ENCODE measurements around the gene ENTPD6. TPM values are rescaled to one million over a fixed set of nuclear protein-coding genes. Genes with fewer than 3 reads are reported as not detected.
A peak's percentile ranks its signal among the peaks of the same experiment; 100 is the strongest.

Gene ENTPD6
- polyA plus RNA-seq, 1 donor from 2014 or later: 26.9 TPM

GRCh38 chr20:25211273-25211672 is 15.8 kb downstream of the ENTPD6 start:
- Mint-ChIP-seq H3K9me3 (no peaks in the 10 kb centered on the region), H3K27me3 (no peaks in the 10 kb centered on the region), H3K4me1 (no peaks in the 10 kb centered on the region), H3K27ac (no peak overlapping the region), H3K4me3 (no peak overlapping the region), H3K36me3 (peaks cover 6% of the 10 kb centered on the region)

- Mint-ChIP-seq H3K4me1 (no peaks in the 10 kb centered on the region), H3K36me3 (peaks cover 6% of the 10 kb centered on the region), H3K27ac (no peak overlapping the region), H3K27me3 (no peaks in the 10 kb centered on the region), H3K9me3 (no peaks in the 10 kb centered on the region), H3K4me3 (no peak overlapping the region)
Measured at GRCh38 chr20:25212242-25212641, 16.7 kb downstream of the ENTPD6 start.

DNA sequence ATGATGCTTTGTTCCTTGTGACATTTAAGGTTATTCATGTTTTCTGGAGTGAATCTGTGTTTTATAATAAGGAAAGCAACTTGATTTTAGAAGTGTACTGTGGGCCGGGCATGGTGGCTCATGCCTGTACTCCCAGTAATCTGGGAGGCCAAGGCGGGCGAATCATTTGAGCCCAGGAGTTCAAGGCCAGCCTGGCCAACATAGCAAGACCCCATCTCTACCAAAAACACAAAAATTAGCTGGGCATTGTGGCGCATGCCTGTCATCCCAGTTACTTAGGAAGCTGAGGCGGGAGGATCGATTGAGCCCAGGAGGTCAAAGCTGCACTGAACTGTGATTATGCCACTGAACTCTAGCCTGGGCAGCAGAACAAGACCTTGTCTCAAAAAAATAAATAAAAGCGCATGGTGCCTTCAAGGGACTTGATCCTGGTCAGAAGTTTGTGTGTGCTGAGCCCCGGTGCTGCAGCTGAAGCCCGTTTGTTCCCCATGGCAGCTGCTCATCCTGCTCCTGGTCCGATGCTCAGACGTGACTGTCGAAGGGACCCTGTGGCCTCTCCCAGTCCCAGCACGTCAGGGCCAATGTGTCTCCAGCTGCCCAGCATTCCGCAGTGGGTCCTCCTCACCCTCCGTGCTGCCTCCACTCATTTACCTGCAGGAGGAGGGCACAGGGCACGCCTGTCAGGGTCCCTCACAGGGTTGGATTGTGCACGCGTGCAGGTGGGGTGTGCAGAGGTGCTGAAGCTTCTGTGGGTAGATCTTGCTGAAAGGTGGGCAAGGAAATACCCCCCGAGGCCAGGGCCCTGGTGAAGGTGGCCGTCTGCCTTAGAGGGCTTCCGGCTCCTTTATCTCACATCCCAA is 18.3 kb downstream of the ENTPD6 start:
- H3K36me3 Mint-ChIP-seq: peaks cover 6% of the 10 kb centered on the region
- H3K27ac Mint-ChIP-seq: no peak overlapping the region
- no peak overlapping the region for H3K4me3 Mint-ChIP-seq
- H3K4me1 Mint-ChIP-seq: no peaks in the 10 kb centered on the region
- H3K27me3 Mint-ChIP-seq: no peaks in the 10 kb centered on the region
- no peaks in the 10 kb centered on the region for H3K9me3 Mint-ChIP-seq

DNA sequence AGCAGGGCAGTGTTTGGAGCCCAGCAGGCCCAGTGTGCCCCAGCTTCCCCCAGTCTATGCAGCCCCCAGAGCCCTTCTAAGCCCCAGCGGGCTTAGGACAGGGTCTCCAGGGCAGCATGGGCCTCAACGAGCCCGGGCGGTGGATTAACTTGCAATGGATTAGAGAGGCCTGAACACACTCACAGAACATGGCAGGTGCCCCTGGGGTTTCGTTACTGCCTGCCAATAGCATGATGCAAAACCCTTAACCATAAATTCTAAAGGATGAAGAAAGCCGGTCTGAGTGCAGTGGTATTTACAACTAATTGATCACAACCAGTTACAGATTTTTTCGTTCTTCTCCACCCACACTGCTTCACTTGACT is 18.9 kb downstream of the ENTPD6 start:
- Mint-ChIP-seq H3K9me3 (no peaks in the 10 kb centered on the region), H3K4me1 (peaks cover 0 to 2% (median 0%) of the 10 kb centered on the region in 3 donors), H3K36me3 (peaks cover 6% of the 10 kb centered on the region), H3K4me3 (no peak overlapping the region), H3K27ac (no peak overlapping the region), H3K27me3 (no peaks in the 10 kb centered on the region)

- H3K9me3 Mint-ChIP-seq: no peaks in the 10 kb centered on the region
- peaks cover 0 to 2% (median 0%) of the 10 kb centered on the region in 3 donors for H3K4me1 Mint-ChIP-seq
- no peaks in the 10 kb centered on the region for H3K27me3 Mint-ChIP-seq
- H3K4me3 Mint-ChIP-seq: no peak overlapping the region
- H3K27ac Mint-ChIP-seq: no peak overlapping the region
- H3K36me3 Mint-ChIP-seq: peaks cover 6% of the 10 kb centered on the region
Measured at GRCh38 chr20:25214819-25215218, 19.3 kb downstream of the ENTPD6 start.

DNA sequence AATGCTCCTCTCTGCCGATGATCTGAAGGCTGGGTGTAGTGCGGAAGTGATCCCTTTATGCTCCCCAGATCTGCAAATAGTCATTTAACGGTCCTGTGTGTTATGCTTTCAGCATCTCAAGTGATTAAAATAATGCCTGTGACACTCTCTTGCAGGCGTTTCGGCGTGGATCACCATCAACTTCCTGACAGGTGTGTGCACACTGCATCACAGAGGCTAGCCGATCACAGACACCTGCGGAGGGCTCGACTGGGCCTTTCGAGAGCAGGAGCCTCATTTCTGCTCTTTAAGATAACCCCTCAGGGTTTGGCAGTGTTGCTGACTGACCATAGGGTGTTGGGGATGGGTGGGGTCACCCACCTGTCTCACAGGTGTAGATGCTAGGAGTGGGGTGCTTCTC is 20.0 kb downstream of the ENTPD6 start:
- Mint-ChIP-seq H3K4me3 (no peak overlapping the region), H3K36me3 (peaks cover 6% of the 10 kb centered on the region), H3K27me3 (no peaks in the 10 kb centered on the region), H3K27ac (no peak overlapping the region), H3K4me1 (peaks cover 0 to 2% (median 0%) of the 10 kb centered on the region in 3 donors), H3K9me3 (no peaks in the 10 kb centered on the region)

DNA sequence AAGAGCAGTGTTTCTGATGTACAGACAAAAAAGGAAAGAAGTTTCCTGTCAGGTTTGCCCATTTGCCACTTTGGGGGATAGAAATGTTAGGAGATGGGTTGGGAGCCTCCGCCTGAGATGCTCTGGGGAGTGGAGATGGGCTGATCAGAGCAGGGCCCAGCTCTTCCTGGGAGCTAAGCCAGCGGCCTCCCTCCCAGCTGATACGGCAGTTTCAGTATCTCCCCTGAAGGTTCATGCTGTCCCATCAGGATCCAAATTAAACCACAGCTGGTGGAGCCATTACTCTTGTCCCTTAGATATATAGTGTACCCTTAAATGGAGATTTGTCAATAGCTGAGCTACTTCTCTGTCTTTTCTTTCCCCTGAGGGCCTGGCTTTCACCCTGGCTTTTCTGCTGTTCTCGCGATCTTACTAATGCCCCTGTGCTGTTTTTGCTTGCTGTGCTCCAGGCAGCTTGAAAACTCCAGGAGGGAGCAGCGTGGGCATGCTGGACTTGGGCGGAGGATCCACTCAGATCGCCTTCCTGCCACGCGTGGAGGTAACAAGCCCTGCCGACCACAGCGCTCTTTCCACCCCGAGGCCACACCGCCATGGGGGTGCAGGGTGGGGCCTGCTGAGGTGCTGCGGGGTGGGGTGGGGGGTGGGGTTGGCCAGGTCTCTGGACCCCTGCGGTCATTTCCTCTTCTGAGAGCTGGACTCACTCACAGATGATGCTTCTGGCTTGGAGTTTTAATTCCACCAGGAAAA is 20.9 kb downstream of the ENTPD6 start:
- Mint-ChIP-seq H3K9me3 (no peaks in the 10 kb centered on the region), H3K36me3 (peaks cover 6% of the 10 kb centered on the region), H3K27ac (no peak overlapping the region), H3K4me1 (peaks cover 0 to 2% (median 0%) of the 10 kb centered on the region in 3 donors), H3K27me3 (no peaks in the 10 kb centered on the region), H3K4me3 (no peak overlapping the region)

DNA sequence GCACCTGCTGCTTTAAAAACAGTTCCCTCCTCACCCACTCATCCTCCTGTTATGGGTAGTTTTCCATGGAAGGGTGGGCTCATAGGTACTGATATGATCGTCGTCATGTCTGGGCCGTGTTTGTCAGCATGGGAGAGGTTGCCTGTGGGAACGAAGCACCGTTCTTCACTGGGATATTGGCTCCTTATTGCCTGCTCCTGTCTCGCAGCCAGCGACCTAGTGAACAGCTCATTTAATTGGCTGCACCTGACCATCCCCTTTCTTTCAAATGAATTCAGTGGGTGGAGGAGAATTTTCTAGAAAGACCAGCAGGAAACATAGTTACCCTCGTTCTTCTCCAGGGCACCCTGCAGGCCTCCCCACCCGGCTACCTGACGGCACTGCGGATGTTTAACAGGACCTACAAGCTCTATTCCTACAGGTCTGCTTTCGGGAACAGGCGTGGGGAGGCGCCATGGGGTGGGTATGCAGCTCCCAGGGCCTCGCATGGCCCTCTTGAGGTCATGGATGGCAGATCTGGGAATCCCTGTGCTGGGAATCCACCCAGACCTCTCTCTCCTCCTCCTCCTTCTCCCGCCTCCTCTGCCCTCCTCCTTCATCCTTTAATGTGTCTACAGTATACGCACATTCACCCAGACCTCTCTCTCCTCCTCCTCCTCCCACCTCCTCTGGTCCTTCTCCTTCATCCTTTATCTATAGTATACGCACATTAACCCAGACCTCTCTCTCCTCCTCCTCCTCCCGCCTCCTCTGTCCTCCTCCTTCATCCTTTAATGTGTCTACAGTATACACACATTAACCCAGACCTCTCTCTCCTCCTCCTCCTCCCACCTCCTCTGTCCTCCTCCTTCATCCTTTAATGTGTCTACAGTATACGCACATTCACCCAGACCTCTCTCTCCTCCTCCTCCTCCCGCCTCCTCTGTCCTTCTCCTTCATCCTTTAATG is 21.9 kb downstream of the ENTPD6 start:
- Mint-ChIP-seq H3K36me3 (peaks cover 4% of the 10 kb centered on the region), H3K27me3 (no peaks in the 10 kb centered on the region), H3K27ac (no peak overlapping the region), H3K4me1 (peaks cover 0 to 2% (median 0%) of the 10 kb centered on the region in 3 donors), H3K4me3 (no peak overlapping the region), H3K9me3 (no peaks in the 10 kb centered on the region)

DNA sequence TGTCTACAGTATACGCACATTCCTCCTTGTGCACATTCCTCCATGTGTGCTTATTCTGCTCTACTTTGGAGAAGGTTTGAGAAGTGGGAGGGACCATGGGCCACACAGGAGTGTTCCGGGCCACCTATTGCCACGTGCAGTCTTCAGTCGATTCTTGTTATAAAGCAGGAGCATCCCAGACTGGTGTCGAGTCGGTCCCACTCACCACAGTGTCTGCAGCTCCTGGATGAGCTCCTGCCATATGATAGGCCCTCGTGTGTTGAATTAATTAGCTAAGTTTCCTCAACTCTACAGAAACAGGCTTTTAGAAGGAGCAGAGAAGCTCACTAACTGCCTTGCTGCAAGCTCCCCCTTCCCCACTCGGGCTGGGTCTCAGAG is 22.6 kb downstream of the ENTPD6 start:
- no peaks in the 10 kb centered on the region for H3K27me3 Mint-ChIP-seq
- peaks cover 4% of the 10 kb centered on the region for H3K36me3 Mint-ChIP-seq
- H3K9me3 Mint-ChIP-seq: no peaks in the 10 kb centered on the region
- H3K4me1 Mint-ChIP-seq: peaks cover 0 to 2% (median 0%) of the 10 kb centered on the region in 3 donors
- H3K4me3 Mint-ChIP-seq: peak overlapping the region in 1 of 4 donors; percentile 54
- H3K27ac Mint-ChIP-seq: no peak overlapping the region

- Mint-ChIP-seq H3K9me3 (no peaks in the 10 kb centered on the region), H3K4me3 (peak overlapping the region in 1 of 4 donors; percentile 54), H3K36me3 (peaks cover 4% of the 10 kb centered on the region), H3K4me1 (peaks cover 0 to 3% (median 0%) of the 10 kb centered on the region in 3 donors), H3K27me3 (no peaks in the 10 kb centered on the region), H3K27ac (no peak overlapping the region)
Measured at GRCh38 chr20:25218492-25218891, 23.0 kb downstream of the ENTPD6 start.

DNA sequence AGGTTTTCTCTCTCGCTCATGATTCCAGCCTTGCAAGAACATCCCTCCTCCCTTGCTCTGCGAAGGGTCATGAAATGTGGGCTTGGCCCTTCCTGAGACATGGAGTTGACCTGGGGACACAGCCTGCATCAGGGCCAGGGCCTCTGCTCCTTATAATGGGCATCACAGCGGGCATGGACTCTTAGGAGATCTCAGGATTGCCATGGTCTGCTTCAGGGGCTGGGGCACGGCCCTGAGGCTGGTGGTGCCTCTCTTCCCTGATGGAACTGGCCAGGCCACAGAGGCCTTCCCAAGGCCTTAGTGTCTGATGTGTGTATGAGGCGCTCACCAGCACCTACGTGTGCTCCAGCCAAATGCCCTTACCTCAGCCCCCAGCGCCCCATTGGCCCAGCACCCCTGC is 23.9 kb downstream of the ENTPD6 start:
- H3K27ac Mint-ChIP-seq: no peak overlapping the region
- H3K4me1 Mint-ChIP-seq: peaks cover 0 to 3% (median 0%) of the 10 kb centered on the region in 3 donors
- no peaks in the 10 kb centered on the region for H3K27me3 Mint-ChIP-seq
- no peak overlapping the region for H3K4me3 Mint-ChIP-seq
- H3K9me3 Mint-ChIP-seq: no peaks in the 10 kb centered on the region
- peaks cover 4% of the 10 kb centered on the region for H3K36me3 Mint-ChIP-seq

- H3K36me3 Mint-ChIP-seq: peaks cover 4% of the 10 kb centered on the region
- H3K27ac Mint-ChIP-seq: peak overlapping the region in 1 of 3 donors; percentile 62
- peak overlapping the region in 1 of 4 donors; percentile 27 for H3K4me3 Mint-ChIP-seq
- H3K4me1 Mint-ChIP-seq: peaks cover 0 to 3% (median 0%) of the 10 kb centered on the region in 3 donors
- H3K9me3 Mint-ChIP-seq: no peaks in the 10 kb centered on the region
- H3K27me3 Mint-ChIP-seq: no peaks in the 10 kb centered on the region
Measured at GRCh38 chr20:25220021-25220730, 24.7 kb downstream of the ENTPD6 start.

DNA sequence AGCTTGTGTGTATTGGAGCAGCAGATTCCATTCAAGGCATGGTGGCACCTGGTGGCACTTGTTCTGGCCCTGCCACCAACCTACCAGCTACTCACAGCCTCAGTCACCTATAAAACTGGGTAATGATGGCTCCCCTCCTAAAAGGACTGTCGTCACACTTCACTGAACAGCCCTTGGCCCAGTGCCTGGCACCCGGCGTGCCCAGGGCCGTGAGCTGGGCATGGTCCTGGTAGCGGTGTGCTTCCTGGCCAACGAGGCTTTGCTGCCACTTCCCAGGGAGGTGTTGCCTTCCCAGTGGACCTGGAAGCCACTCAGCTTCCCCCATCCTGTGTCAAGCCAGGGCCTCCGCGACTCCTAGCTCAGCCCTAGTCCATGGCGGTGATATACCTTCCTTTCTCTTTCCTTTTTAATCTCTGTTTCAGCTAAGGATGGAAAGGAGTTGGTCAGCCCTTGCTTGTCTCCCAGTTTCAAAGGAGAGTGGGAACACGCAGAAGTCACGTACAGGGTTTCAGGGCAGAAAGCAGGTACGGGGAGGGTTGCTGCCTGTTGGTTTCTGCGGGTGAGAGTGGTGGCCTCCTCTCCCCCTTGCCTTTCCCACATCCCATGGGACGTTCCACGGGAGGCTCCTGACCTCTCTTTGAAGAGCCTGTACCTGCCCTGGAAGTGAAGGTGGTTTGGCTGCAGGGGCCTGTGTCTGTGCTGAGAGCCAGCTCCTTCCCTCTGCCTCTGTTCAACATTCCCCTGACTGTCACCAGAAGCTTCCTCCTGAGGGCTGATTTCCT is 25.5 kb downstream of the ENTPD6 start:
- Mint-ChIP-seq H3K36me3 (peaks cover 2% of the 10 kb centered on the region), H3K9me3 (no peaks in the 10 kb centered on the region), H3K4me1 (peaks cover 0 to 3% (median 0%) of the 10 kb centered on the region in 3 donors), H3K4me3 (no peak overlapping the region), H3K27me3 (no peaks in the 10 kb centered on the region), H3K27ac (peak overlapping the region in 1 of 3 donors; percentile 62)
